GM12874 (cell line): Measurements from ENCODE around the gene ERVW-1.

Experiments used
- CTCF ChIP-seq: IDR thresholded peaks from 2 replicates; pipeline ENCODE4 v1.5.1; 2011; ENCODE audit warnings: low read depth, mild to moderate bottlenecking, control low read depth, low read length, moderate library complexity; ENCODE audit not compliant: insufficient read depth

The ERVW-1 gene

DNA sequence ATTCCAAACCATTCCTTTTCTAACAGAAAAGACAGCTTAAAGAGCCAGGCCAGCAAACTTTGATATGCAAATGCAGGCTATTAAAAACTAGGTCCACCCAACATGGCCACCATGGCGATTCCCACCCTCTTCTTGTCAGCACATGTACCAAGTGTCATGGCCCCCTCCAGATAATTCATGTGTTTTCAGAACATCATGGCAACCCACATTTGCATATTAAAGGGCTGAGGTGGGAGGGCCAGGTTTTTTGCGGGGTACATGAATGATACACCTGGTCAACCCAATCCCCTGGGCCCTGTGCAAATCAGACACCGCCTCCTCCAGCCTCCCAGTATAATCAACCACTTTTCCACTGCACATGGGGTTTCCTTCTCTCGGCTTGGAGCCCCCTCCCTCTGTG lies 965 bp upstream of the ERVW-1 start:
- no peak for TF ChIP-seq CTCF

DNA sequence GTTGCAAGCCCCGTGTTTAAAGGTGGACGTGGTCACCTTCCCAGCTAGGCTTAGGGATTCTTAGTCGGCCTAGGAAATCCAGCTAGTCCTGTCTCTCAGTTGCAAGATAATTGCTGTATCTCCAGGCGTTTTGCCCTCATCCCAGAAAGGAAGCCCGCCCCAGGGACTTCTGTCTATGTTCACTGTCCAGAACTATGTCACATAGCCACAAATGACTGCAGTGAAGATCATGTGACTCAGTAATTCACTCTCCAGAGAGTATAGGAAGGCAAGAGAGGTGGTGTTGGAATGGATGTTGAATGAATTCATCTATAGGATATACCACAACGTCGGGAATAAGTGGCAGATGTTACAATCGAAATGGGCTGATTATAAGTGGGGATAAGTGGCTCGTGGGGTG lies 349 bp upstream of the ERVW-1 start:
- TF ChIP-seq CTCF = no peak

- no peak for TF ChIP-seq CTCF
These were observed 11.1 kb downstream of the ERVW-1 start for GRCh38 chr7:92466682-92467081.

GRCh38 chr7:92464515-92464914 lies 13.2 kb downstream of the ERVW-1 start:
- no peak for TF ChIP-seq CTCF

- no peak for TF ChIP-seq CTCF
These were observed 15.2 kb downstream of the ERVW-1 start for GRCh38 chr7:92462560-92462959.

DNA sequence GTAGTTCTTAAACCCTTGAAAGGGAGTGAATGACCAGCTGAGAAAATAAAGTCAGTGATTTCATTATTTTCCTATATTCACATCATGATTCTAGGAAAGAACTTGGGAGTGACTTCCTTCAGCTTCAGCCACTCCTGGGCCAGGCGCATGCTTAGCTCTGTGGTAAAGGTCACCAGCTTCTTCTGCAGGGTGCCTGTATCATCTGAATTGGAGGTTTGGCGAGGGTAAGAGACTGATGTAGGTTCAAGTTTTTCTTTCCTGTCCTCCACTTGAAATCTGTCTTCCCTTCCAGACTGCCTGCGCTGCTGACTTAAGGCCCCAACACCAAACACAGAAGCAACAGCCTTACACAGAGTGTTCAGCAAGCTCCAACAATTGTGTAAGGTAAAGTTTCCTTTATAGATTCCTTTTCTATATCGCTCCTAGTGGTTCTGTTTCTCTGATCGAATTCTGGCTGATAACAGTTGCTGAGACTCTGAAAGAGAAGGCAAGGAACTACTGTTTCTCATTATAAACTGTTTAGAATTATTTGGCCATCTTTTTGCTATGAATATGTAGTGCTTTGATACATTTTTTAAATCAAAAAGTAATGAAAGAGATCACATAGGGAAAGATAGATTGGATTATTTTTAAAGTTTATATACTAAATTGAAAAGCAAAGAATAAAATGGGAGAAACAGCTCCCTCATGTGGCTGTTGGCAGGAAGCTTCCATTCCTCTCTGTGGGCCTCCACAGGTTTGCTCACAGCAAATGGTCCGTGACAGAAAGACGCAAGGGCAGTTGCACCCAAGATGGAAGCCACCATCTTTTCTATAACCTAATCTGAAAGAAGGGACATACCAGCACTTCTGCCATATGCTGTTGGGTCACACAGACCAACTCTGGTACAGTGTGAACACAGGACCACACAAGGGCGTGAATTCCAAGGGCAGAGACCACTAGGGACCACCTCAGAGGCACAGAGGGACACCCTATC lies 16.4 kb downstream of the ERVW-1 start:
- TF ChIP-seq CTCF = peak; percentile 69

GRCh38 chr7:92460510-92460909 lies 17.2 kb downstream of the ERVW-1 start:
- no peak for TF ChIP-seq CTCF
